HEK293 (cell line): ENCODE results near the gene POLR2C.

Source experiments
- HOXC10 ChIP-seq: sonication (generic); formaldehyde crosslinking; IDR thresholded peaks from 2 replicates; pipeline ENCODE4 v1.8.1; 2023; ENCODE audit warnings: mild to moderate bottlenecking, missing genetic modification reagents
- IKZF3 ChIP-seq: fragments of 450-650 bp; IDR thresholded peaks from 2 replicates; pipeline ENCODE4 v1.5.0; 2018; ENCODE audit warnings: missing biosample characterization, mild to moderate bottlenecking, missing genetic modification characterization, moderate library complexity
- MYNN ChIP-seq: fragments of 450-650 bp; formaldehyde crosslinking; IDR thresholded peaks from 2 replicates; pipeline ENCODE4 v1.5.1; 2016; ENCODE audit warnings: missing biosample characterization, missing genetic modification characterization, borderline replicate concordance
- OVOL3 ChIP-seq: fragments of 450-650 bp; formaldehyde crosslinking; IDR thresholded peaks from 2 replicates; pipeline ENCODE4 v1.5.1; 2016; ENCODE audit warnings: missing biosample characterization, missing genetic modification characterization
- SP7 ChIP-seq: fragments of 450-650 bp; formaldehyde crosslinking; IDR thresholded peaks from 2 replicates; pipeline ENCODE4 v1.5.1; 2016; ENCODE audit warnings: missing biosample characterization, missing genetic modification characterization
- ZFP3 ChIP-seq: fragments of 450-650 bp; formaldehyde crosslinking; IDR thresholded peaks from 2 replicates; pipeline ENCODE4 v1.5.1; 2016; ENCODE audit warnings: low read depth, missing biosample characterization, missing genetic modification characterization
- ZFP69B ChIP-seq: fragments of 450-650 bp; formaldehyde crosslinking; IDR thresholded peaks from 2 replicates; pipeline ENCODE4 v1.5.1; 2016; ENCODE audit warnings: missing biosample characterization, missing genetic modification characterization
- ZNF133 ChIP-seq: fragments of 450-650 bp; formaldehyde crosslinking; IDR thresholded peaks from 2 replicates; pipeline ENCODE4 v1.5.1; 2016; ENCODE audit warnings: missing biosample characterization, missing genetic modification characterization
- ZNF138 ChIP-seq: fragments of 450-650 bp; formaldehyde crosslinking; IDR thresholded peaks from 2 replicates; pipeline ENCODE4 v1.5.1; 2016; ENCODE audit warnings: missing biosample characterization, missing genetic modification characterization, borderline replicate concordance
- ZNF140 ChIP-seq: fragments of 450-650 bp; formaldehyde crosslinking; IDR thresholded peaks from 2 replicates; pipeline ENCODE4 v1.5.1; 2016; ENCODE audit warnings: missing biosample characterization, missing genetic modification characterization
- ZNF169 ChIP-seq: fragments of 450-650 bp; formaldehyde crosslinking; IDR thresholded peaks from 2 replicates; pipeline ENCODE4 v1.5.1; 2016; ENCODE audit warnings: missing biosample characterization, missing genetic modification characterization
- ZNF202 ChIP-seq: fragments of 450-650 bp; formaldehyde crosslinking; IDR thresholded peaks from 2 replicates; pipeline ENCODE4 v1.5.1; 2016; ENCODE audit warnings: missing biosample characterization, missing genetic modification characterization, borderline replicate concordance
- ZNF214 ChIP-seq: fragments of 450-650 bp; formaldehyde crosslinking; IDR thresholded peaks from 2 replicates; pipeline ENCODE4 v1.5.1; 2017; ENCODE audit warnings: missing biosample characterization, mild to moderate bottlenecking, missing genetic modification characterization, borderline replicate concordance
- ZNF239 ChIP-seq: fragments of 450-650 bp; formaldehyde crosslinking; IDR thresholded peaks from 2 replicates; pipeline ENCODE4 v1.5.1; 2016; ENCODE audit warnings: missing biosample characterization, missing genetic modification characterization
- ZNF274 ChIP-seq, 2 experiments: fragments of 200-500 bp in 1 of 2; fragments of 450-650 bp in 1 of 2; sonication (Bioruptor generic) in 1 of 2; formaldehyde crosslinking in 1 of 2; IDR thresholded peaks; 2 replicates each; pipeline versions ENCODE4 v1.5.1 to v1.6.1; 2014 to 2016; ENCODE audit warnings: borderline replicate concordance in 1 of 2, inconsistent platforms in 1 of 2, low read length in 1 of 2, missing biosample characterization in 1 of 2, missing genetic modification characterization in 1 of 2
- ZNF341 ChIP-seq: fragments of 450-650 bp; formaldehyde crosslinking; IDR thresholded peaks from 2 replicates; pipeline ENCODE4; 2016; ENCODE audit warnings: low read depth, missing biosample characterization, missing genetic modification characterization
- ZNF391 ChIP-seq: fragments of 450-650 bp; formaldehyde crosslinking; IDR thresholded peaks from 2 replicates; pipeline ENCODE4 v1.5.1; 2016; ENCODE audit warnings: low read depth, missing biosample characterization, missing genetic modification characterization, borderline replicate concordance
- ZNF600 ChIP-seq: fragments of 450-650 bp; formaldehyde crosslinking; IDR thresholded peaks from 2 replicates; pipeline ENCODE4 v1.5.1; 2016; ENCODE audit warnings: missing biosample characterization, missing genetic modification characterization
- ZNF658 ChIP-seq: fragments of 450-650 bp; formaldehyde crosslinking; IDR thresholded peaks from 2 replicates; pipeline ENCODE4; 2016; ENCODE audit warnings: missing biosample characterization, missing genetic modification characterization
- ZNF677 ChIP-seq: fragments of 450-650 bp; IDR thresholded peaks from 2 replicates; pipeline ENCODE4 v1.5.0; 2018; ENCODE audit warnings: missing biosample characterization, mild to moderate bottlenecking, missing genetic modification characterization, moderate library complexity
- ZNF776 ChIP-seq: fragments of 450-650 bp; formaldehyde crosslinking; IDR thresholded peaks from 2 replicates; pipeline ENCODE4 v1.5.0; 2017; ENCODE audit warnings: missing biosample characterization, missing genetic modification characterization, borderline replicate concordance
- ZNF777 ChIP-seq: fragments of 450-650 bp; formaldehyde crosslinking; IDR thresholded peaks from 2 replicates; pipeline ENCODE4 v1.5.1; 2017; ENCODE audit warnings: missing biosample characterization, missing genetic modification characterization, borderline replicate concordance
- ZNF830 ChIP-seq: fragments of 450-650 bp; IDR thresholded peaks from 2 replicates; pipeline ENCODE4 v1.5.0; 2018; ENCODE audit warnings: missing biosample characterization, missing genetic modification characterization, low read depth, mild to moderate bottlenecking, moderate library complexity
- TF ChIP-seq, protein P1 (sequence below): fragments of 450-650 bp; formaldehyde crosslinking; IDR thresholded peaks from 2 replicates; pipeline ENCODE4 v1.5.0; 2017; ENCODE audit warnings: missing biosample characterization, missing genetic modification characterization, borderline replicate concordance
- TF ChIP-seq, protein P2 (sequence below): fragments of 450-650 bp; formaldehyde crosslinking; IDR thresholded peaks from 2 replicates; pipeline ENCODE4 v1.5.1; 2017; ENCODE audit warnings: missing biosample characterization, missing genetic modification characterization
- TF ChIP-seq, protein P3 (sequence below): fragments of 450-650 bp; formaldehyde crosslinking; IDR thresholded peaks from 2 replicates; pipeline ENCODE4 v1.5.1; 2016; ENCODE audit warnings: missing biosample characterization, missing genetic modification characterization
- TF ChIP-seq, protein P4 (sequence below): fragments of 450-650 bp; formaldehyde crosslinking; IDR thresholded peaks from 2 replicates; pipeline ENCODE4 v1.5.1; 2016; ENCODE audit warnings: missing biosample characterization, missing genetic modification characterization
- TF ChIP-seq, protein P5 (sequence below): fragments of 450-650 bp; formaldehyde crosslinking; IDR thresholded peaks from 2 replicates; pipeline ENCODE4 v1.5.1; 2016; ENCODE audit warnings: missing biosample characterization, missing genetic modification characterization

Gene POLR2C

DNA sequence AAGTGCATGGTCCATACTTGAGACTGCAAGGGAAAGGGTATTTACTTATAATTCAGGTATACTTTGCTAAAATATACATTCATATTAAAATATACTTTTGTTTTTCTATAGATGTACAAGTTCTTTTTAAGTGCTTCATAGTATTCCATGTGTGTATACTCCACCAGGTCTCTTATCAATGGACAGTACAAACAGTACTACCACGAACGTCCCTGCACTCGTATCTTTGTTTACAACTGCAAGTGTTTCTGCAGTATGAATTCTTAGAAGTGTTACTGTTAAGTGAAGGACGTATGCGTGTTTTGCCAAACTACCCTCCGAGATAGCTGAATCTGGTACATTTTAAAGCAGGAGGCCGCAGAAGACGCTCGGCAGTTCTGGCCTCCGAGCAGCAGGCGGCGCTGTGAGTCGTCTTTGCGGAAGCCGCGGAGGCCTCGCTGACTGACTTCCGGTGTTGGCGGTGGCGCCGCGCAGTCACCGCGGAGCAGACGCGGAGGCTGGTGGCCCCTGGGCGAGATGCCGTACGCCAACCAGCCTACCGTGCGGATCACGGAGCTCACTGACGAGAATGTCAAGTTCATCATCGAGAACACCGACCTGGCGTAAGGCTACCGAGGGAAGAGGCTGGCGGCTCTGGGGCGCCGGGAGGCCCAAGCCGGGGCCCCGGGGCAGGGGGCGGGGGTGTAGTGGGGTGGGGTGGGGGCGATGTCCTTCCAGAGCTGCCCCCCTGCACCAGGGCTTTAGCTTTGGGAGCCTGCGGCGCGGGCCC is at the start of gene POLR2C (continued):
- TF ChIP-seq, protein P1, sequence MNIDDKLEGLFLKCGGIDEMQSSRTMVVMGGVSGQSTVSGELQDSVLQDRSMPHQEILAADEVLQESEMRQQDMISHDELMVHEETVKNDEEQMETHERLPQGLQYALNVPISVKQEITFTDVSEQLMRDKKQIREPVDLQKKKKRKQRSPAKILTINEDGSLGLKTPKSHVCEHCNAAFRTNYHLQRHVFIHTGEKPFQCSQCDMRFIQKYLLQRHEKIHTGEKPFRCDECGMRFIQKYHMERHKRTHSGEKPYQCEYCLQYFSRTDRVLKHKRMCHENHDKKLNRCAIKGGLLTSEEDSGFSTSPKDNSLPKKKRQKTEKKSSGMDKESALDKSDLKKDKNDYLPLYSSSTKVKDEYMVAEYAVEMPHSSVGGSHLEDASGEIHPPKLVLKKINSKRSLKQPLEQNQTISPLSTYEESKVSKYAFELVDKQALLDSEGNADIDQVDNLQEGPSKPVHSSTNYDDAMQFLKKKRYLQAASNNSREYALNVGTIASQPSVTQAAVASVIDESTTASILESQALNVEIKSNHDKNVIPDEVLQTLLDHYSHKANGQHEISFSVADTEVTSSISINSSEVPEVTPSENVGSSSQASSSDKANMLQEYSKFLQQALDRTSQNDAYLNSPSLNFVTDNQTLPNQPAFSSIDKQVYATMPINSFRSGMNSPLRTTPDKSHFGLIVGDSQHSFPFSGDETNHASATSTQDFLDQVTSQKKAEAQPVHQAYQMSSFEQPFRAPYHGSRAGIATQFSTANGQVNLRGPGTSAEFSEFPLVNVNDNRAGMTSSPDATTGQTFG (tag by site-specific recombination), result no peak
- no peak for TF ChIP-seq ZNF133 (tag by site-specific recombination)
- TF ChIP-seq MYNN (tag by site-specific recombination), result no peak
- TF ChIP-seq, protein P2, sequence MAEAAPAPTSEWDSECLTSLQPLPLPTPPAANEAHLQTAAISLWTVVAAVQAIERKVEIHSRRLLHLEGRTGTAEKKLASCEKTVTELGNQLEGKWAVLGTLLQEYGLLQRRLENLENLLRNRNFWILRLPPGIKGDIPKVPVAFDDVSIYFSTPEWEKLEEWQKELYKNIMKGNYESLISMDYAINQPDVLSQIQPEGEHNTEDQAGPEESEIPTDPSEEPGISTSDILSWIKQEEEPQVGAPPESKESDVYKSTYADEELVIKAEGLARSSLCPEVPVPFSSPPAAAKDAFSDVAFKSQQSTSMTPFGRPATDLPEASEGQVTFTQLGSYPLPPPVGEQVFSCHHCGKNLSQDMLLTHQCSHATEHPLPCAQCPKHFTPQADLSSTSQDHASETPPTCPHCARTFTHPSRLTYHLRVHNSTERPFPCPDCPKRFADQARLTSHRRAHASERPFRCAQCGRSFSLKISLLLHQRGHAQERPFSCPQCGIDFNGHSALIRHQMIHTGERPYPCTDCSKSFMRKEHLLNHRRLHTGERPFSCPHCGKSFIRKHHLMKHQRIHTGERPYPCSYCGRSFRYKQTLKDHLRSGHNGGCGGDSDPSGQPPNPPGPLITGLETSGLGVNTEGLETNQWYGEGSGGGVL (tag by site-specific recombination), result no peak
- TF ChIP-seq ZNF677 (tag by site-specific recombination), result no peak
- TF ChIP-seq ZNF138, result no peak
- TF ChIP-seq ZNF777 (tag by site-specific recombination), result no peak
- TF ChIP-seq ZNF776 (tag by site-specific recombination), result no peak
- TF ChIP-seq ZNF341 (tag by site-specific recombination), result no peak
- no peak for TF ChIP-seq ZNF202
- TF ChIP-seq ZNF600, result no peak
- no peak for TF ChIP-seq ZNF830
- no peak for TF ChIP-seq ZFP69B
- TF ChIP-seq ZNF239, result peak; percentile 32; the same call in 1 of the 2 replicates
- no peak for TF ChIP-seq ZNF274 (IDR thresholded peaks at IDR 0.05; ENCODE audit: low read length)
- TF ChIP-seq ZNF274 (tag by site-specific recombination; IDR thresholded peaks at IDR 0.05; ENCODE audit: borderline replicate concordance), result no peak
- TF ChIP-seq, protein P3, sequence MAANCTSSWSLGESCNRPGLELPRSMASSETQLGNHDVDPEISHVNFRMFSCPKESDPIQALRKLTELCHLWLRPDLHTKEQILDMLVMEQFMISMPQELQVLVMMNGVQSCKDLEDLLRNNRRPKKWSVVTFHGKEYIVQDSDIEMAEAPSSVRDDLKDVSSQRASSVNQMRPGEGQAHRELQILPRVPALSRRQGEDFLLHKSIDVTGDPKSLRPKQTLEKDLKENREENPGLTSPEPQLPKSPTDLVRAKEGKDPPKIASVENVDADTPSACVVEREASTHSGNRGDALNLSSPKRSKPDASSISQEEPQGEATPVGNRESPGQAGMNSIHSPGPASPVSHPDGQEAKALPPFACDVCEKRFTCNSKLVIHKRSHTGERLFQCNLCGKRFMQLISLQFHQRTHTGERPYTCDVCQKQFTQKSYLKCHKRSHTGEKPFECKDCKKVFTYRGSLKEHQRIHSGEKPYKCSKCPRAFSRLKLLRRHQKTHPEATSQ (tag by site-specific recombination), result peak; percentile 86
- no peak for TF ChIP-seq HOXC10 (CRISPR knock-in tag)
- TF ChIP-seq ZNF214 (tag by site-specific recombination), result no peak
- no peak for TF ChIP-seq ZNF169 (tag by site-specific recombination)
- peak; percentile 68 for TF ChIP-seq SP7 (tag by site-specific recombination)
- peak; percentile 51; the same call in 1 of the 2 replicates for TF ChIP-seq ZNF391
- no peak for TF ChIP-seq ZNF140 (tag by site-specific recombination)
- TF ChIP-seq, protein P4, sequence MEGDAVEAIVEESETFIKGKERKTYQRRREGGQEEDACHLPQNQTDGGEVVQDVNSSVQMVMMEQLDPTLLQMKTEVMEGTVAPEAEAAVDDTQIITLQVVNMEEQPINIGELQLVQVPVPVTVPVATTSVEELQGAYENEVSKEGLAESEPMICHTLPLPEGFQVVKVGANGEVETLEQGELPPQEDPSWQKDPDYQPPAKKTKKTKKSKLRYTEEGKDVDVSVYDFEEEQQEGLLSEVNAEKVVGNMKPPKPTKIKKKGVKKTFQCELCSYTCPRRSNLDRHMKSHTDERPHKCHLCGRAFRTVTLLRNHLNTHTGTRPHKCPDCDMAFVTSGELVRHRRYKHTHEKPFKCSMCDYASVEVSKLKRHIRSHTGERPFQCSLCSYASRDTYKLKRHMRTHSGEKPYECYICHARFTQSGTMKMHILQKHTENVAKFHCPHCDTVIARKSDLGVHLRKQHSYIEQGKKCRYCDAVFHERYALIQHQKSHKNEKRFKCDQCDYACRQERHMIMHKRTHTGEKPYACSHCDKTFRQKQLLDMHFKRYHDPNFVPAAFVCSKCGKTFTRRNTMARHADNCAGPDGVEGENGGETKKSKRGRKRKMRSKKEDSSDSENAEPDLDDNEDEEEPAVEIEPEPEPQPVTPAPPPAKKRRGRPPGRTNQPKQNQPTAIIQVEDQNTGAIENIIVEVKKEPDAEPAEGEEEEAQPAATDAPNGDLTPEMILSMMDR, result peak; percentile 97
- TF ChIP-seq ZFP3 (tag by site-specific recombination), result no peak
- no peak for TF ChIP-seq IKZF3 (tag by site-specific recombination)
- no peak for TF ChIP-seq ZNF658
- no peak for TF ChIP-seq OVOL3 (tag by site-specific recombination)
- TF ChIP-seq, protein P5, sequence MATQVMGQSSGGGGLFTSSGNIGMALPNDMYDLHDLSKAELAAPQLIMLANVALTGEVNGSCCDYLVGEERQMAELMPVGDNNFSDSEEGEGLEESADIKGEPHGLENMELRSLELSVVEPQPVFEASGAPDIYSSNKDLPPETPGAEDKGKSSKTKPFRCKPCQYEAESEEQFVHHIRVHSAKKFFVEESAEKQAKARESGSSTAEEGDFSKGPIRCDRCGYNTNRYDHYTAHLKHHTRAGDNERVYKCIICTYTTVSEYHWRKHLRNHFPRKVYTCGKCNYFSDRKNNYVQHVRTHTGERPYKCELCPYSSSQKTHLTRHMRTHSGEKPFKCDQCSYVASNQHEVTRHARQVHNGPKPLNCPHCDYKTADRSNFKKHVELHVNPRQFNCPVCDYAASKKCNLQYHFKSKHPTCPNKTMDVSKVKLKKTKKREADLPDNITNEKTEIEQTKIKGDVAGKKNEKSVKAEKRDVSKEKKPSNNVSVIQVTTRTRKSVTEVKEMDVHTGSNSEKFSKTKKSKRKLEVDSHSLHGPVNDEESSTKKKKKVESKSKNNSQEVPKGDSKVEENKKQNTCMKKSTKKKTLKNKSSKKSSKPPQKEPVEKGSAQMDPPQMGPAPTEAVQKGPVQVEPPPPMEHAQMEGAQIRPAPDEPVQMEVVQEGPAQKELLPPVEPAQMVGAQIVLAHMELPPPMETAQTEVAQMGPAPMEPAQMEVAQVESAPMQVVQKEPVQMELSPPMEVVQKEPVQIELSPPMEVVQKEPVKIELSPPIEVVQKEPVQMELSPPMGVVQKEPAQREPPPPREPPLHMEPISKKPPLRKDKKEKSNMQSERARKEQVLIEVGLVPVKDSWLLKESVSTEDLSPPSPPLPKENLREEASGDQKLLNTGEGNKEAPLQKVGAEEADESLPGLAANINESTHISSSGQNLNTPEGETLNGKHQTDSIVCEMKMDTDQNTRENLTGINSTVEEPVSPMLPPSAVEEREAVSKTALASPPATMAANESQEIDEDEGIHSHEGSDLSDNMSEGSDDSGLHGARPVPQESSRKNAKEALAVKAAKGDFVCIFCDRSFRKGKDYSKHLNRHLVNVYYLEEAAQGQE (tag by site-specific recombination), result no peak
